DMS53 (cell line): ENCODE data around the gene MYCN.
A peak's percentile ranks its signal among the peaks of the same experiment; 100 is the strongest.
"Not testable (repeated sequence)": the region's sequence is repeated elsewhere in the genome, so short reads cannot be mapped to it uniquely, and the experiment has no call there.

ENCODE experiments used
- DNase-seq: peaks from one replicate; lab custom pipeline; 2025; lab: John Stamatoyannopoulos, UW

MYCN gene

DNA sequence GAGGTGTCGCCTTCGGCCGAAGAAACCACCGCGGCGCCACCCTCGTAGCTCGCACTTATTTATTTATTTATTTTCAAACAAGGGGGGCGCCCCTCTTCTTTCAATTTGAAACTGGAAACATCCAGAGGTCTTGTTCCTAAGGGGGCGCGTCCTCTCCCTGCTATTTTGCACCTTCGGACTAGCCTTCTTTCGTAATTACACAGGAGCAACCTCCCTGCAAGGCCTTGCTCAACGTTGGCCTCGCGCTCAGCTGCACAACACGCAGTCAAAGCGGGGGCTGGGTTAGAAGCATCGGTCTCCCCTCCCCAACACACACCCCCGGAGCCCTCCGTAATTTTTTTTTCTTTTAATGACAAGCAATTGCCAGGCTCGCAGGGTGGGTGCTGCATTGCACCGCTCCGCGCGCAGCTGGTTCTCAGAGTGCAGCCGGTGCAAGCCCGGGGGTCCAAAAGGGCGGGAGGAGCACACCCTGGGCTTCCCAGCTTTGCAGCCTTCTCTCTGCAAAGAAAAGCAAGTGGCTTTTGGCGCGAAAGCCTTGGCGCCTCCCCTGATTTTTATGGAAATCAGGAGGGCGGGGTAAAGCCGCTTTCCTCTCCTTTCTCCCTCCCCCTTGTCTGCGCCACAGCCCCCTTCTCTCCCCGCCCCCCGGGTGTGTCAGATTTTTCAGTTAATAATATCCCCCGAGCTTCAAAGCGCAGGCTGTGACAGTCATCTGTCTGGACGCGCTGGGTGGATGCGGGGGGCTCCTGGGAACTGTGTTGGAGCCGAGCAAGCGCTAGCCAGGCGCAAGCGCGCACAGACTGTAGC, at the start of gene MYCN:
TSS of gene MYCN (plus strand) at position 697 of the 807 bp plus-strand sequence. CDS start 1,515 bp downstream, outside the sequence.
- DNase-seq = peak; percentile 80

DNA sequence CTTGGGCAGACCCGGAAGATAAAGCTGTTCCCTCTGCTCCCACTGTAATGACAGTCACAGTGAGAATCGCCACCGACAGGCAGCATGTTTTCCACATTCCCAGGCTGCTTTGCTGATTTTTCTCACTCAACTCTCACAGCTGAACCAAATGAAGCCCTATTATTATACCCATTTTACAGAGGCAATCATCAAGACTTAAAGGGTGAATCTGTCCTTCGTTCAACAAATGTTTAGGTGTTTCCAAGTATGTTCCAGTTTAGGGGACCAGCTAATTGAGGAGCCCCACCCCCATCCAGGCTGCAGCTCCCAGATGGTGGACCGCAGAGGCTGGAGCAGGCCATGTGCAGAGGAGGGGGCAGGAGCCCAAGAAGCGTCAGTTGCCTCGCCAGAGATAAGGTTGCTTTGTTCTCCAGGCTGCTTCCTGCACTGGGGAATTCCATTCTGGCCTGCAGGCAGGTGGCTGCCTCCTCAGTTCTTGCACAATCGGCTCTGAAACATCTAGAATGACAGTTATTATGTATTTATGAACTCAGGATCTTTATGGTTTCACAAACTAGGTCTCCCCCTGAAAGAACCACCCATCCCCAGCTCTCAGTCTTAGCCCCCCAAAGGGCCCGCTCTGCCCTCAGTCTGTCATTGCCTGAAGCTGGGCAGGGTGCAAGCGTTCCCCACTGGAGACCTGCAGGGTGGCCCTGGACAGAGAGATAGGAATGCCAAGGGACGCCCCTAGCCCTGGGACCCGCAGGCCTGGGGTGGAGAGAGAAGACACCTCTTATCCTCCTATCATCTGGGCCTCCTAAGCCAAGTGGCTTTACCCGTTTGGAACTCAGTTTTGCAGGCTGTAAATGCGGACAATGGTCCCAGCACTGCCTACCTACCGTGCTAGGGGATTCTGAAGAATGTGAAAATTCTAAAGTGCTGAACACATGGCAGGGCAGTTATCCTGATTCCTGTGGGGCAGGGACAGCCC, 49.1 kb upstream of the MYCN start:
- no peak for DNase-seq

DNA sequence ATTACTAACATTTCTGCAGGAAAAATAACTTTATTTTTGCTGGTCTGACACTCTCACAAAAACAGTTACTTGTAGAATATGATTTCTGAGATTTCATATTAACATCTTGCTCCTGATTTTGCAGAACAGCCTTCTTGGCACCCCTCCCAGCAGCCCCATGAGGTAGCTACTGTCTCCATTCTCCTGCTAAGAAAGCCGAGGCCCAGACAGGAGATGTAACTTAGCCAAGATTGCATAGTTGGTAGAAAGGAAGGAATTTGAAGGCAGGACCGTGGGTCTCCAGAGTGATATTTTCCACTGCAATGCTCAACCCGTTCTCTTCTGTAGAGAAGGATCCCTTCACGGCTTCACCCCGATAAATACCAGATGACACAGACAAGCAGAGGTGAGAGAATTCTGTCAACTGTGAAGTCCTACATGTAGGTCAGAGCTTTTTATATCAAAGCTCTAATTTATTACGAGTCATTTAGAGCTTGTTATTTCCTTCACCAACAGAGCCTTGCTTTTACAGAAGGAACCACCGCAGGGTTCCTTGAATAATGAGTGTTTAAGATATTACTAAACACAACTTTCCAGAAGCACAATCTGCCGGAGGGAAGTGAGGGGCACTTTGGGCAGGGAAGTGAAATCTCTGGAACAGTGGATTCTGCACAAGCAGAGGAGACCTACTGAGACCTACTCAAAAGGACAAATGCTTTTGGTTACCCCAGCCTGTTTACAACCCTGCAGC, 48.0 kb upstream of the MYCN start:
- DNase-seq = no peak

DNA sequence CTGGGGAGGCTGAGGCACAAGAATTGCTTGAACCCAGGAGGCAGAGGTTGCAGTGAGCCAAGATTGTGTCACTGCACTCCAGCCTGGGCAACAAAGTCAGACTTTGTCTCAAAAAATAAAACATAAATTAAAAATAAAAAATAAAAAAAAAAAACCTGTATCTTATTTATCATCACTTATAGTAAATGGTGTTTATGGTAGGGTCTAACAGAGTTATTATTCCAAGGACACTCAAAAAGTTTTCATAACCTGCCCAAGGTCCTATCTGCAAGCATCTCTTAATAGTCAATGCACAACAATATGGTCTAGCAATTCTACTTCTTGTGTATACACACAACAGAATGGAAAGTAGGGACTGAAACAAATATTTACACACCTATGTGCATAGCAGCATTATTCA, 47.3 kb upstream of the MYCN start:
- no peak for DNase-seq

DNA sequence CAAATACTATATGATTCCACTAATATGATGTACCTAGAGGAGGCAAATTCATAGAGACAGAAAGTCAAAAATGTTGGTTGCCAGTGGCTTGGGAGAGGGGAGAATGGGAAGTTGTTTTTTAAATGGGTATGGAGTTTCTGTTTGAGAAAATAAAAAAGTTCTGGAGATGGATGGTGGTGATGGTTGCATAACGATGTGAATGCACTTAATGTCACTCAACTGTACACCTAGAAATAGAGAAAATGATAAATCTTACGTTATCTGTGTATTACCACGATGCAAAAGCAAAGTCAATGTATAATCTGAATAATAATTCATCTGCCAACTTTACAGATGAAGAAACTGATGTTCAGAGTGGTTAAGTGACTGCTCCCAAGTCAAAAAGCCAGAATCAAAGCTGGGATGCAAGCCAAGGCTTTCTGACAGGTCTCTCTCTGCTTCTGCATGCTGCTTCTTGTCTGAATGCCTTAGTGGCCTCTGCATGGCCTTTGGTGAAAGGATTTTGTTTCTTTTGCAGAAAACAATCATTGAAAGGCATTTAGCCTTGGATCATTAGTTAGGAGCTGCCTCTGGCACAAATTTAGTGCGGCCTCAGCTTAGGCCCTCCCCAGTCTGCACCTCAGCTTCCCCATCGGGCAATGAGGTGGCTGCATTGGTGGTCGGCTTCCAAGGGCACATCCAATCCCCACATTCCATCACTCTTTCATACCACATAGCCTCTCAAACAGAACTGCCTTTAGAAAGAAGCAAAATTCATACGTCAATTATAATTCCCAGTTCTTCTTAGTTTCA, 46.5 kb upstream of the MYCN start:
- no peak for DNase-seq

DNA sequence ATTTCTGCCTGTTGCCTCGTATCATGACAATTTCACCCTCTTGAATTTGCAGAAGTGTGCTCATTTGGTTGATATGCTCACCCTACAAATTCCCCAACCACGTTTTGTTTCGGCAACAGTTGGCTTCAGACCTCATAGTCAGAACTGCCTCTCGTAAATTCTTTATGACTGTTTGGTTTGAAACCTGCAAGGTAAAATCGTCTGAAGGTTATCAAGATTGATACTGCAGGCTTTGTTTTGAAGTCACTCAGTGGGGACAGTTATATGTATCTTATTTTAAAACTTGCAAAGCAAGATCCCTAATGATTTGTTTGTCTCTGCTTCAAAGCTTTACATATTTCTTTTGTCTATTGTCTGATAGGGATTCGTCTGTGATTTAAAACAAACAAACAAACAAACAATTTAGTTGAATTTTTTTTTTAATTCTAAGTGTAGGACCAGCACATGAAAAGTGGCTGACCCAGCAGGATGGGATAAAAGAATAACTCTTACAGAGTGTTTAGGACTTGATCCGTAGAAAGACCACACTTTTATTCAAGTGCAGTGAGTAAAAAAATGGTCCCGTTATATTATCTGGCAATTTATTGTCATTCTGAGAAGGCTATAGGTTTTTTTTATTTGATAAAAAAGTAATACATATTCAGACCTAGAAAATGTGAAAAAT, 45.7 kb upstream of the MYCN start:
- no peak for DNase-seq

DNA sequence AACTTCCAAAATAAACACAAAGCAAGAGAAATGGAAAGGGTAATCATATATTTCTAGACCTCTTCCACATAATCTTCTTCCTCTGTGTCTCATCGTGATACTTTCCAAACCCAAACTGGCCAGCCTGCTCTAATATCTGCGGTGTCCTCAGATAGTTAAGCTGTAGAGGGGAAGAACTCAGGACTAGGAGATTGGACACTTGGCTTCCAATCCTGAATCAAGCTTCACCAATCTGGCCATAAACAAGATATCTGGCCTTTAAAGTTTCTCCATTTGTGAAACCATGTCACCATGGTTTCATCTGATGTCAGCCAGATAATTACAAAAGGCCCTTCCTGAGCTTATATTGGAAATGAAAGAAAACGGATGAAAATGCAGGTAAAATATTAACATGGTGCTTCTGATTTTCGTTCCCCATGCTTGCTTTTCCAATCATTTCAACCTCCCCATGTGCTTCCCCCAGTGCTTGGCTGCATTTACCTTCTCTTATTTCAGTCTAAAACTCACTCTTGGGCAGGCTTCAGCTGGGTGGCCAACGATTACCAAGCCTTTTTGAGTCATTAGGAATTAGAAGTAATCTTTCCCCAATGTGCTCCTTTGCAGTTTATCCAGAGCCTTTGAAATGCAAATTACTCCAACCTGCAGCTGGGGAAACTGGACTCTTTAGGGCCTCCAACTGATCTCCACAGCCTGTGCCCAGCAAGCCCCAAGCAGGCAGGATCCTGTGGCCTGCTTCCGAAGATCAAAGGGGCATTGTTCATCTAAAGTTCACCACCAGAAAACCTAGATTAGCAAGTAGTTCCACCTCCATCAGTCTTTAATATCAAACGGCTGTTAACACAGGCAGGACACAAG, 44.5 kb upstream of the MYCN start:
- DNase-seq = no peak

DNA sequence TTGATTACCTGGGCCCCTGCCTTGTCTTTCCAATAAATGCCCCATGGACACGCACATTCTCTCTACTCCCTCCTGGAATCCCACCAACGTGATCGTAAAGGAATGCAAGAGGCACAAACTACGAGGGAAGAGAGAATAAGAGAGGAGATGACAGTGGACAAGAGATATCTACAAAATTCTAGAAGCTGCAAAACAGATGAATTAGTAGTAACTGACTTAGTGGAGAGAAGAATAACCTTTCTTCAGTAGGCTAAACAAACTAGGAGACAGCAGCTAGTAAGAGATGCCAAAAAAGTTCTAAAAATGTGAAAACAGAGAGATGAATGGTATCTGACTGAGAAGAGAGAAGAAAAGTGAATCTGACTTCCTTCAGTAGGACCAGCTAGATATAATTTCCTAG, 43.5 kb upstream of the MYCN start:
- DNase-seq = no peak

DNA sequence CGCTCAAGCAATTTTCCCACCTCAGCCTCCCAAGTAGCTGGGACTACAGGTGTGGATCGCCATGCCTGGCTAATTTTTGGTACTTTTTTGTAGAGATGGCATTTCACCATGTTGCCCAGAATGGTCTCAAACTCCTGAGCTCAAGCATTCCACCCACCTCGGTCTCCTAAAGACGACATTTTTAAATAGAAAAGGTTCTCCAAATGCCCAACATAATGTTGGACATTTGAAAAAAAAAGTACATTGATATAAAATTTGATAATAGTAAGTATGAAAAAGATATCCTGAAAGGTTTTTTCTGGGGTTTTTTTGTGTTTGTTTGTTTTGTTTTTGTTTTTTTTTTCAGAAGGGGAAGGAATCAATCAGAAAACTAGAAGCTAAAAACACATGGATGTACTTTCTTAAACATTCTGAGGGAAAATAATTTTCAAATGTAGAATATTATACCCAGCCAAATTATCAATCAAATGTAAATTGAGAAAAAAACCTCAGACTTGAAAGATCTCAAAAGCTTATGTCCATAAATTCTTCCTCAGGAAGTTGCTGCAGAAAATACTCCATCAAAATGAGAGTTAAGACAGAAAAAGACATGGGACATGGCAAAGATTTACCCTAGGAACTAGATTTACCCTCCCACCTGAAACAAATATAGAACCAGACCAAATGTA, 42.8 kb upstream of the MYCN start:
- no peak for DNase-seq

DNA sequence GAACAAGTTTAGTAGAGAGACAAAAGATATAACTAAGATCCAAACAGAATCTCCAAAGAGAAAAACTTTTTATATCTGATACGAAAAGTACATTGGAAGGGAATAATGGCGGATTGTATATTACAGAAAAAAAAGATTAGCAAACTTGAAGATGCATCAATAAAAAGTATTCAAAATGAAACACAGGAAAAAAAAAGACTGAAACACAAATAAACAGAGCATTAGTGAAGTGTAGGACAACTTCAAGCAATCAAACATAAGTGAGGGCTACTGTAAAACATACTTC, 41.1 kb upstream of the MYCN start:
- no peak for DNase-seq

DNA sequence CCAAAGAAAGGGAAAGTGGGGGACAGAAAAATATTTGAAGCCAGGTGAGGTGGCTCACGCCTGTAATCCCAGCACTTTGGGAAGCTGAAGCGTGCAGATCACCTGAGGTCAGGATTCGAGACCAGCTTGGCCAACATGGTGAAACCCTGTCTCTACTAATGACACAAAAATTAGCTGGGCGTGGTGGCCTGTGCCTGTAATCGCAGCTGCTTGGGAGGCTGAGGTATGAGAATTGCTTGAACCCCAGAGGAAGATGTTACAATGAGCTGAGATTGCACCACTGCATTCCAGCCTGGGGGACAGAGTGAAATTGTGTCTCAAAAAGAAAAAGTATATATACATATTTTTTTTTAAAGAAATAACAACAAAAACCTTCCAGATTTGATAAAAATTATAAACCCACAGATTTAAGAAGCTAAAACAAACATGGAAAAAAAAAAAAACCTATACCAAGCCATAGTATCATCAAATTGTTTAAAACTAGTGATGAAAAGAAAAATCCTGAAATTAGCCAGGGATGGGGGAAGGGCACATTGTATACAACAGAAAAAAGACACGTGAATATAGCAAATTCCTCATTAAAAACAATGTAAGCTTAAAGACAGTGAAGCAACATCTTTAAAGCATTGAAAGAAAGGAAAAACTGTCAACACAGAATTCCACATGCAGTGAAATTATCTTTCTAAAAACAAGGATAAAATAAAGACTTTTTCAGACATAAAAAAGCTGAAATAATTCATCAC, 40.4 kb upstream of the MYCN start:
- no peak for DNase-seq

DNA sequence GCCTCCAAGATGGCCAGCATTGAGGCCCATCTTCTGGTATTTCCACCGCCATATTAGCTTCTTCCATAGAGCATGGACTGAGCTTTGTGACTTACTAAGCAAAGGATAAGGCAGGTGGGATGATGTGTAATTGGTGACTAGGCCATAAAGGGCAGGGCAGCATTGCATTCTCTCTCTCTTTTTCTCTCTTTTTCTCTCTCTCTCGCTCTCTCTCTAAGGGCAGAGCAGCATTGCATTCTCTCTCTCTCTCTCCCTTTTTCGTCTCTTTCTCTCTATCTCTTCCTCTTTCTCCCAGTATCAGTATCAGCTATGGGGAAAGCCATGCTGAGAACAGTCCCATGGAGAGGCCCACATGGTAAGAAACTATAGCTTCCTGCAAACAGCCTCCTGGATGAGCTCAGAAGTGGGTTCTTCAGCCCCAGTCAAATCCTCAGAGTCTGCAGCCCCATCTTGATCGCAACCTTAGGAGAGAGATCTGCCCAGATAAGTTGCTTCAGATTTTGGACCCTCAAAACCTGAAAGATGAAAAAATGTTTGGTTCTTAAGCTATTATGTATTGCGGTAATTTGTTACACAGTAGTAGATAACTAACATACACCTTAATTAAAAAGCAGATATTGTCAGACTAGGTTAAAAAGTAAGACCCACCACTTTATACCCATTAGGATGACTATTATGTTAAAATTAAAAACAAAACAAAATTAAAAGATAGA, 39.1 kb upstream of the MYCN start:
- DNase-seq = no peak

DNA sequence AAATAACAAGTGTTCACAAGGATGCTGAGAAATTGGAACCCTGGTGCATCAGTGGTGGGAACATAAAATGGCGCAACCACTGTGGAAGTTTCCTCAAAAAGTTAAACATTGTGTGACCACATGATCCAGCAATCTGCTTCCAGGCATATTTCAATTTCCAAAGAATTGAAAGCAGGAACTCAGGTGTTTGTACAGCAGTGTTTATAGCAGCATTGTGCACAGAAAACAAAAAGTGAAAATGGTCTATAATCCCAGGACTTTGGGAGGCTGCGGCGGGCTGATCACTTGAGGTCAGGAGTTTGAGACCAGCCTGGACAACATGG, 38.6 kb upstream of the MYCN start:
- no peak for DNase-seq

DNA sequence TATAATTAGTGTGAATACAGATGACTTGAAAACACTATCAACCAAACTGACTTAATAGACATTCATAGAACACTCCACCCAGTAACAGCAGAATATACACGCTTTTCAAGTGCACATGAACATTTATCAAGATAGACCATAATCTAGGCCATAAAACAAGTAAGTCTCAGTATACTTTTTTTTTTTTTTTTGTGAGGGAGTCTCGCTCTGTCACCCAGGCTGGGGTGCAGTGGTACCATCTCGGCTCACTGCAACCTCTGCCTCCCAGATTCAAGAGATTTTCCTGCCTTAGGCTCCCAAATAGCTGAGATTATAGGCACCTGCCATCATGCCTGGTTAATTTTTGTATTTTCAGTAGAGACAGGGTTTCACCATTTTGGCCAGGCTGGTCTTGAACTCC, 36.4 kb upstream of the MYCN start:
- not testable (repeated sequence) for DNase-seq

DNA sequence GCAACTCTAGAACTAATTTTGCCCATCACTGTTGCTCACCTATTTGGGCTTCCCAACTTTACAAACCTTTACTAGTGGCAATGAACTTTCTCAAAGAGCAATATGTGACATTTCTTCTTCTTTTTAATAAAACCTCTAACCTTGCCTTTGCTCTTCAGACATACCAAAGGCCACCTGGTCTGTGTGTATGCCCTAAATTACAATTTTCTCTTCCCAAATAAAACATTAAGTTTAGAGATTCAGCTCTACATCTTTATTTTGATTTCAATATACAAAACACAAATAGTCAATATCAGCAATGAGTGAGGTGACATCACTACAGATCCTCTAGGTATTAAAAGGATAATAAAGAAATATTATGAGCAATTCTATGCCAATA, 35.1 kb upstream of the MYCN start:
- DNase-seq = no peak

DNA sequence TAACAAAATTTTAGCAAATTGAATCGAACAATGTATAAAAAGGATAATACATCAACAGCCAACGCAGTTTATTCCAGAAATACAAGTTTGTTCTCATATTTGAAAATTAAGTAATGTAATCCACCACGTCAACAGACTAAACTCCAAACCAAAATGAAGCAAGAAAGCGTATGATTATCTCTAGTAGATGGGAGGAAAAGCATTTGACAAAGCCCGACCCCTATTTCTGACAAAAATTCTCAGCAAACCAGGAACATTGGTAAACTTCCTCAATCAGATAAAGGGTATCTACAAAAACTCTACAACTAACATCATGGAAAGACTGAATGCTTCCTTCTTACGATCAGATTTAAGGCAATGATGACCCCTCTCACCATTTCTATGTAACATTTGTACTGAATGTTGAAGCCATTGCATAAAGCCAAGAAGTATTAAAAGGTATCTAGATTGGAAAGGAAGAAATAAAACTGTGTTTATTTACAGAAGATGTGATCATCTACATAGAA, 34.3 kb upstream of the MYCN start:
- DNase-seq = no peak

DNA sequence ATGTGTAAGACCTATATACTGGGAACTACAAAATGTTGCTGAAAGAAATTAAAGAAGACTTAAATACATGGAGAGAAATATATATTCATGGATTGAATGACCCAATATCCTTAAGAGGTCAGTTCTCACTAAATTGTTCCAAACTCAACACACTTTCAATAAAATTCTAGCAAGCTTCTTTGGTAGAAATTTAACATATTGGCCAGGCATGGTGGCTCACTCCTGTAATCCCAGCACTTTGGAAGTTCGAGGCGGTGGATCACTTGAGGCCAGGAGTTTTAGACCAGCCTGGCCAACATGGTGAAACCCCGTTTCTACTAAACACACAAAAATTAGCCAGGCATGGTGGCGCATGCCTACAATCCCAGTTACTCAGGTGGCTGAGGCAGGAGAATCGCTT, 33.6 kb upstream of the MYCN start:
- DNase-seq = no peak
